IPS-18a (cell line): ENCODE results near the gene TAF11L11.
"Not testable (repeated sequence)": the region's sequence is repeated elsewhere in the genome, so short reads cannot be mapped to it uniquely, and the experiment has no call there.

Source experiments
- H3K27ac ChIP-seq: one replicate; pipeline ENCODE4 v1.5.1; 2013; ENCODE audit warnings: low read length
- H3K27me3 ChIP-seq: one replicate; pipeline ENCODE4 v1.6.1; 2013; ENCODE audit warnings: mild to moderate bottlenecking, low read length; ENCODE audit not compliant: control insufficient read depth, insufficient read depth
- H3K36me3 ChIP-seq: one replicate; pipeline ENCODE4 v1.6.1; 2013; ENCODE audit warnings: low read depth, low read length; ENCODE audit not compliant: control insufficient read depth
- H3K4me1 ChIP-seq: one replicate; pipeline ENCODE4 v1.6.1; 2013; ENCODE audit warnings: low read depth, low read length; ENCODE audit not compliant: control insufficient read depth
- H3K4me3 ChIP-seq: one replicate; pipeline ENCODE4 v1.5.1; 2013; ENCODE audit warnings: low read length
- H3K9ac ChIP-seq: one replicate; pipeline ENCODE4 v1.6.1; 2013; ENCODE audit warnings: mild to moderate bottlenecking, low read length, moderate library complexity
- H3K9me3 ChIP-seq: one replicate; pipeline ENCODE4 v1.6.1; 2013; ENCODE audit warnings: low read depth, low read length; ENCODE audit not compliant: control insufficient read depth

The TAF11L11 gene

DNA sequence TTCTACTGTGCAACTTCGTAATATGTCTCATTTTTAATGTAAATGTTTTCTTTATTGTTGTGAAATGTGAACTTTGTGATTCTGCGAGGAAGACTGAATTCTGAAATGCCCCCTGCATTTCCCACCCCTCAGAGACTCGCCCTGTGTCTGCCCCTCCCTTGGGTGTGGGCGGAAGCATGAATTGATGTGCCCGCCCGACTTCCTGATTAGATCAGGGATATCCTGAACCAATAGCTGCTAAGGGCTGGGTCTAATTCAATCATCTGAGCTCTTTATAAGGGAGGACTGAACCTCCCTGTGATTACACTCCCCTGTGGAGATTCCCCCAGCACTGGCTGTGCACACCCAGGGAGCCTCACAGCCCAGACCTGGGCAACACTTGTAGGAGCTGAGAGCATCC, at the start of gene TAF11L11:
TAF11L11 (plus strand) TSS at position 304 of the 400 bp plus-strand sequence.
- not testable (repeated sequence) for H3K36me3 ChIP-seq, H3K9me3 ChIP-seq, H3K4me3 ChIP-seq, H3K27ac ChIP-seq, H3K4me1 ChIP-seq, H3K9ac ChIP-seq, H3K27me3 ChIP-seq

DNA sequence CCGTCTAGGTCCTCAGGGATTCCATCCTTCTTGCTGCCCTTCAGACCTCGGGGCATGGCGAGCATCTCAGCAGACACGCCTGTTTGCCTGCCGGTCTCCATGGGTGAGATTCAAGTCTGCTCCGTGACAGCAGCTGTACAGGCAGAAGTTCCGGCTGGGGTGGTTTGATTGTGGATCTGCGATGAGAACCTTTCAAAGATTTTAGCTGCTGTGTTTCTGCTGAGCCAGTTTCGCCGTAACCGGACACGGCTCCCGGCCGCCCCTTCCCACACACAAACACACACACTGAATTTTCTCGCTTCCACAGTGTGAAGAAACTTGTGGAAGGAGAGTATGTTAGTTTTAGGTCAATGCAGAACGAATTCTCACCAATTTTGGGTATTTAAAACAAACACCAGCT, 18.3 kb upstream of the TAF11L11 start, which contains the start of gene TAF11L7:
TAF11L7 (minus strand) TSS at position 101 of the 400 bp plus-strand sequence.
- H3K9ac ChIP-seq, H3K9me3 ChIP-seq, H3K36me3 ChIP-seq, H3K4me3 ChIP-seq, H3K27me3 ChIP-seq, H3K27ac ChIP-seq, H3K4me1 ChIP-seq: not testable (repeated sequence)

DNA sequence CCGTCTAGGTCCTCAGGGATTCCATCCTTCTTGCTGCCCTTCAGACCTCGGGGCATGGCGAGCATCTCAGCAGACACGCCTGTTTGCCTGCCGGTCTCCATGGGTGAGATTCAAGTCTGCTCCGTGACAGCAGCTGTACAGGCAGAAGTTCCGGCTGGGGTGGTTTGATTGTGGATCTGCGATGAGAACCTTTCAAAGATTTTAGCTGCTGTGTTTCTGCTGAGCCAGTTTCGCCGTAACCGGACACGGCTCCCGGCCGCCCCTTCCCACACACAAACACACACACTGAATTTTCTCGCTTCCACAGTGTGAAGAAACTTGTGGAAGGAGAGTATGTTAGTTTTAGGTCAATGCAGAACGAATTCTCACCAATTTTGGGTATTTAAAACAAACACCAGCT, 13.1 kb upstream of the TAF11L11 start, which contains the start of gene TAF11L8:
TAF11L8 (minus strand) TSS at position 101 of the 400 bp plus-strand sequence.
- H3K9ac ChIP-seq, H3K4me3 ChIP-seq, H3K27me3 ChIP-seq, H3K4me1 ChIP-seq, H3K36me3 ChIP-seq, H3K27ac ChIP-seq, H3K9me3 ChIP-seq: not testable (repeated sequence)

DNA sequence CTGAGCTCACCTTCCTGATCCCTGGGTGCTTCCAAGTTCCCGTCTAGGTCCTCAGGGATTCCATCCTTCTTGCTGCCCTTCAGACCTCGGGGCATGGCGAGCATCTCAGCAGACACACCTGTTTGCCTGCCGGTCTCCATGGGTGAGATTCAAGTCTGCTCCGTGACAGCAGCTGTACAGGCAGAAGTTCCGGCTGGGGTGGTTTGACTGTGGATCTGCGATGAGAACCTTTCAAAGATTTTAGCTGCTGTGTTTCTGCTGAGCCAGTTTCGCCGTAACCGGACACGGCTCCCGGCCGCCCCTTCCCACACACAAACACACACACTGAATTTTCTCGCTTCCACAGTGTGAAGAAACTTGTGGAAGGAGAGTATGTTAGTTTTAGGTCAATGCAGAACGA, 9.7 kb upstream of the TAF11L11 start, which contains the start of gene TAF11L9:
TAF11L9 (minus strand) TSS at position 140 of the 400 bp plus-strand sequence.
- H3K27me3 ChIP-seq, H3K36me3 ChIP-seq, H3K4me1 ChIP-seq, H3K9me3 ChIP-seq, H3K9ac ChIP-seq, H3K4me3 ChIP-seq, H3K27ac ChIP-seq: not testable (repeated sequence)

DNA sequence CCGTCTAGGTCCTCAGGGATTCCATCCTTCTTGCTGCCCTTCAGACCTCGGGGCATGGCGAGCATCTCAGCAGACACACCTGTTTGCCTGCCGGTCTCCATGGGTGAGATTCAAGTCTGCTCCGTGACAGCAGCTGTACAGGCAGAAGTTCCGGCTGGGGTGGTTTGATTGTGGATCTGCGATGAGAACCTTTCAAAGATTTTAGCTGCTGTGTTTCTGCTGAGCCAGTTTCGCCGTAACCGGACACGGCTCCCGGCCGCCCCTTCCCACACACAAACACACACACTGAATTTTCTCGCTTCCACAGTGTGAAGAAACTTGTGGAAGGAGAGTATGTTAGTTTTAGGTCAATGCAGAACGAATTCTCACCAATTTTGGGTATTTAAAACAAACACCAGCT, 6.3 kb upstream of the TAF11L11 start, which contains the start of gene TAF11L10:
TAF11L10 (minus strand) TSS at position 101 of the 400 bp plus-strand sequence.
- H3K4me3 ChIP-seq, H3K36me3 ChIP-seq, H3K9me3 ChIP-seq, H3K4me1 ChIP-seq, H3K27ac ChIP-seq, H3K27me3 ChIP-seq, H3K9ac ChIP-seq: not testable (repeated sequence)

DNA sequence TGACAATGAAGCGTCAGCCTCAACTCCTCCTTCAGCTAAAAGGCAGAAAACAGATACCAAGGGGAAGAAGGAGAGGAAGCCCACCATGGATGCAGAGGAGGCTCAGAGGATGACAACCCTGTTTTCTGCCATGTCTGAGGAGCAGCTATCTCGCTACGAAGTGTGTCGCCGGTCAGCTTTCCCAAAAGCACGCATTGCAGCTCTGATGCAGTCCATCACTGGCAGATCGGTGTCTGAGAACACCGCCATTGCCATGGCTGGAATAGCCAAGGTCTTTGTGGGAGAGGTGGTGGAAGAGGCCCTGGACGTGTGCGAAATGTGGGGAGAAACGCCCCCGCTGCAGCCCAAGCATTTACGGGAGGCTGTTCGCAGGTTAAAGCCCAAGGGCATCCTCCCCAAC, 968 bp downstream of the TAF11L11 start:
- Histone ChIP-seq H3K9me3 (no peaks in the 10 kb centered on the region), H3K27me3 (no peaks in the 10 kb centered on the region), H3K9ac (no peak overlapping the region), H3K4me3 (no peak overlapping the region), H3K4me1 (no peaks in the 10 kb centered on the region), H3K36me3 (no peaks in the 10 kb centered on the region), H3K27ac (no peak overlapping the region)

DNA sequence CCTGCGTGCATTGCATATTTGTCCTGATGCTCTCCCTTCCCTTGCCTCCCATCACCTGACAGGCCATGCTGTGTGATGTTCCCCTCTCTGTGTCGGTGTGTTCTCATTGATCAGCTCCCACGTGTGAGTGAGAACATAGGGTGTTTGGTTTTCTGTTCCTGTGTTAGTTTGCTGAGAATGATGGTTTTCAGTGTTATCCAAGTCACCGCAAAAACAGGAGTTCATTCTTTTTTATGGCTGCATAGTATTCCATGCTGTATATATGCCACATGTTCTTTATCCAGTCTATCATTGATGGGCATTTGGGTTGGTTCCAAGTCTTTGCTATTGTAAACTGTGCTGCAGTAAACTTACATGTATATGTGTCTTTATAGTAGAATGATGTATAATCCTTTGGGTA, 3.5 kb downstream of the TAF11L11 start:
- not testable (repeated sequence) for H3K27ac ChIP-seq, H3K4me3 ChIP-seq, H3K9ac ChIP-seq, H3K4me1 ChIP-seq, H3K27me3 ChIP-seq, H3K36me3 ChIP-seq, H3K9me3 ChIP-seq

DNA sequence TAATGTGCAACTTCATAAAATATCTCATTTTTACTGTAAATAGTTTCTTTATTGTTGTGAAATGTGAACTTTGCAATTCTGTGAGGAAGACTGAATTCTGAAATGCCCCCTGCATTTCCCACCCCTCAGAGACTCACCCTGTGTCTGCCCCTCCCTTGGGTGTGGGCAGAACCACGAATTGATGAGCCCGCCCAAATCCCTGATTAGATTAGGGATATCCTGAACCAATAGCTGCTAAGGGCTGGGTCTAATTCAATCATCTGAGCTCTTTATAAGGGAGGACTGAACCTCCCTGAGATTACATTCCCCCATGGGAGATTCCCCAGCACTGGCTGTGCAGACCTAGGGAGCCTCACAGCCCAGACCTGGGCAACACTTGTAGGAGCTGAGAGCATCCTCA, 6.1 kb downstream of the TAF11L11 start, which contains the start of gene TAF11L12:
TAF11L12 (plus strand) TSS at position 301 of the 400 bp plus-strand sequence.
- not testable (repeated sequence) for H3K4me1 ChIP-seq, H3K4me3 ChIP-seq, H3K9me3 ChIP-seq, H3K36me3 ChIP-seq, H3K27me3 ChIP-seq, H3K9ac ChIP-seq, H3K27ac ChIP-seq

DNA sequence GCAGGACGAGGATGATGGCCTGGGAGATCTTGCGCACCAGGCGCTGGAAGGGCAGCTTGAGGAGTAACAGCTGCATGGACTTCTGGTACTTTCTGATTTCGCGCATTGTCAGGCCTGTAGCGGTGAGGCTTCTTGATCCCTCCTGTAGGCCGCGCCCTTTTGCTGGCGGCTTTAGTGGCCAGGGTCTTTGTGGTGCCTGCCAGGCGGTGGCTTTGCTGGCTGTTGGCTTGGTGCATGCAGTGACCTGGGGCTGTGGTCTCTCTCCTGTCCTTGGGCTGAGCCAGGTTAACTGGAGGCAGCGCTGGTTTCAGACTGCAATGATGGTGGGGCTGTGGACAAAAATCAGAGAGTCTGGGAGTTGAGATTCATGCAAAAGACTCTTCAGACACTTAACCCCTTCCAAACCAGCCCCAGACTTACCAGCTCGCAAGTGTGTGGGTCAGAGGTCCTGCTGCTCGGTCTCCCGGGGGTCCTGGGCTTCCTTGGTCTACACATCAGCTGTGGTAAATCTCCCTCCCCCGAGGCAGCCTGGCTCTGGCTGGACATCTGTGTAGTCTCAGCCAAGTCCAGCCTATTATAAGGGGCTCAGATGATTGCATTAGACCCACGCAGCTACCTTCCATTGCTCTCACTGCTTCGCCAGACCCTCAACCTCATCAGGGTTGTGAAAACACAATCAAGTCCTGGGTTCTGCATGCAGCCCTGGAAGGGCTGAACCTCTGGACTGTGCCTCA, 11.1 kb downstream of the TAF11L11 start:
- Histone ChIP-seq H3K36me3 (no peaks in the 10 kb centered on the region), H3K9ac (no peak overlapping the region), H3K27me3 (no peaks in the 10 kb centered on the region), H3K9me3 (no peaks in the 10 kb centered on the region), H3K27ac (no peak overlapping the region), H3K4me3 (no peak overlapping the region), H3K4me1 (no peaks in the 10 kb centered on the region)

DNA sequence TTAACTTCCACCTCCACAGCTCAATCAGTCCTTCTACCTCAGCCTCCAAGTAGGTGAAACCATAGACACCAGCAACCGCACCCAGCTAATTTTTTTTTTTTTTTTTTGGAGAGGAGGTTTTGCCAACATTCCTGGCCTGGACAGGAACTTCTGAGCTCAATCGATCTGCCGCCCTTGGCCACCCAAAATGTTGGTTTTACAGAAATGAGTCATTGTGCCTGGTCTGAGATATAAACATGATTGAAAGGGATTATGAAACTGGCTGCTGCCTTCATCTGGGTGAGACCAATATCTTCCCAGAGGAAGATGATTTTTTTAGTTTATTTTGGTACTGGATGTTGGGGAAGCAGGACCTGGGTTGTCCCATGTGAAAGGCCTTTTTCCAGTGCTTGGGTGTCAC, 15.4 kb downstream of the TAF11L11 start:
- Histone ChIP-seq H3K27ac (no peak overlapping the region), H3K4me3 (no peak overlapping the region), H3K9me3 (no peaks in the 10 kb centered on the region), H3K4me1 (no peaks in the 10 kb centered on the region), H3K36me3 (no peaks in the 10 kb centered on the region), H3K9ac (no peak overlapping the region), H3K27me3 (no peaks in the 10 kb centered on the region)

DNA sequence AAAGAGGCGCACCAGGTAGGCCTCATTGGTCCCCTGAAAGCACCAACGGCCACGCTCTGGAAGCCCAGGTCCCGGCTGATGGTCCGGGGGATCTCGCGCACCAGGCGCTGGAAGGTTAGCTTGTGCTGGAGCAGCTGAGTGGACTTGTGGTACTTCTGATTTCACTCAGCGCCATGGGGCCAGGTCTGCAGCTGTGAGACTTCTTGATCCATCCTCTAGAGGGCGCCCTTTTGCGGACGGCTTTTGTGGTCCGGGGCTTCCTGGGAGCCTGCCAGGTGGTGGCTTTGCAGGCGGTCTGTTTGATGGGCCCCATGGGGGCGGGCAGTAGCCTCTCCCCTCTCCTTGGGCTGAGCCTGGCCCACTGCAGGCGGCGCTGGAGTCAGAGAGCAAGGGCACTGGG, 16.6 kb downstream of the TAF11L11 start:
- H3K9ac ChIP-seq: no peak overlapping the region
- H3K9me3 ChIP-seq: no peaks in the 10 kb centered on the region
- H3K4me3 ChIP-seq: no peak overlapping the region
- no peaks in the 10 kb centered on the region for H3K36me3 ChIP-seq
- no peaks in the 10 kb centered on the region for H3K4me1 ChIP-seq
- no peak overlapping the region for H3K27ac ChIP-seq
- no peaks in the 10 kb centered on the region for H3K27me3 ChIP-seq

DNA sequence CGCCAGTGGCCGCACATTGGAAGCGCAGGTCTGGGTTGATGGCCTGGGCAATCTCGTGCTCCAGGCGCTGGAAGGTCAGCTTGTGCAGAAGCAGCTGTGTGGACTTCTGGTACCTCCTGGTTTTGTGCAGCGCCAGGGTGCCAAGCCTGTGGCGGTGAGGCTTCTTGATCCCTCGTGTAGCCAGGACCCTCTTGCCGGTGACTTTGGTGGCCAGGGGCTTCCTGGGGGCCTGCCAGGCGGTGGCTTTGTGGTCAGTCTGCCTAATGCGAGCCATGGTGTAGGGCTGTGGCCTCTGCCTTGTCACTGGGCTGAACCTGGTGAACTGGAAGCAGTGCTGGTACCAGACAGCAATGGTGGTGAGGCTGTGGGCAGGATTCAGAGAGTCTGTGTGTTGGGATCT, 21.7 kb downstream of the TAF11L11 start:
- Histone ChIP-seq H3K36me3 (no peaks in the 10 kb centered on the region), H3K9ac (no peak overlapping the region), H3K9me3 (no peaks in the 10 kb centered on the region)

More for the DNA sequence above, 21.7 kb downstream of the TAF11L11 start:
- no peak overlapping the region for H3K27ac ChIP-seq
- no peaks in the 10 kb centered on the region for H3K27me3 ChIP-seq
- H3K4me1 ChIP-seq: no peaks in the 10 kb centered on the region
- no peak overlapping the region for H3K4me3 ChIP-seq
